ENCODE measurements around the gene PRR22.

PRR22 gene

DNA sequence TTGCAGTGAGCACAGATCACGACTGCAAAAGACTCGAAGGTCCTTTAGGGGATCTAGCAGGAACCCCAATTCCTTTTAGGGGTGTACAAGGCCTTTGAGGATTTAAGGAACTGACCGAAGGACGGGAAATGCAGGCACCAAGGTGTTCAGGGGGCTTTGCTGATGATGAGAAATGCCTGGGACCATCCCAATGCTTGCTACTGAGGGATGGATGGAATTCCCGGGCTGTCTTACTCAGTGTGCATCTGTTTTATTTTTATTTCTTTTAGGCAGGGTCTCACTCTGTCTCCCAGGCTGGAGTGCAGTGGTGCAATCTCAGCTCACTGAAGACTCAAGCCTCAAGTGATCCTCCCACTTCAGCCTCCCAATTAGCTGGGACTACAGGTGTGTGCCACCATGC is 11.3 kb downstream of the PRR22 start:
- no peak overlapping the region for H3K4me3 ChIP-seq
- DNase-seq (ENCODE audit: low spot score), result no peak
- TF ChIP-seq, protein P1, sequence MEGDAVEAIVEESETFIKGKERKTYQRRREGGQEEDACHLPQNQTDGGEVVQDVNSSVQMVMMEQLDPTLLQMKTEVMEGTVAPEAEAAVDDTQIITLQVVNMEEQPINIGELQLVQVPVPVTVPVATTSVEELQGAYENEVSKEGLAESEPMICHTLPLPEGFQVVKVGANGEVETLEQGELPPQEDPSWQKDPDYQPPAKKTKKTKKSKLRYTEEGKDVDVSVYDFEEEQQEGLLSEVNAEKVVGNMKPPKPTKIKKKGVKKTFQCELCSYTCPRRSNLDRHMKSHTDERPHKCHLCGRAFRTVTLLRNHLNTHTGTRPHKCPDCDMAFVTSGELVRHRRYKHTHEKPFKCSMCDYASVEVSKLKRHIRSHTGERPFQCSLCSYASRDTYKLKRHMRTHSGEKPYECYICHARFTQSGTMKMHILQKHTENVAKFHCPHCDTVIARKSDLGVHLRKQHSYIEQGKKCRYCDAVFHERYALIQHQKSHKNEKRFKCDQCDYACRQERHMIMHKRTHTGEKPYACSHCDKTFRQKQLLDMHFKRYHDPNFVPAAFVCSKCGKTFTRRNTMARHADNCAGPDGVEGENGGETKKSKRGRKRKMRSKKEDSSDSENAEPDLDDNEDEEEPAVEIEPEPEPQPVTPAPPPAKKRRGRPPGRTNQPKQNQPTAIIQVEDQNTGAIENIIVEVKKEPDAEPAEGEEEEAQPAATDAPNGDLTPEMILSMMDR (IDR thresholded peaks at IDR 0.05), result no peak
- no peak overlapping the region for H3K27ac ChIP-seq

DNA sequence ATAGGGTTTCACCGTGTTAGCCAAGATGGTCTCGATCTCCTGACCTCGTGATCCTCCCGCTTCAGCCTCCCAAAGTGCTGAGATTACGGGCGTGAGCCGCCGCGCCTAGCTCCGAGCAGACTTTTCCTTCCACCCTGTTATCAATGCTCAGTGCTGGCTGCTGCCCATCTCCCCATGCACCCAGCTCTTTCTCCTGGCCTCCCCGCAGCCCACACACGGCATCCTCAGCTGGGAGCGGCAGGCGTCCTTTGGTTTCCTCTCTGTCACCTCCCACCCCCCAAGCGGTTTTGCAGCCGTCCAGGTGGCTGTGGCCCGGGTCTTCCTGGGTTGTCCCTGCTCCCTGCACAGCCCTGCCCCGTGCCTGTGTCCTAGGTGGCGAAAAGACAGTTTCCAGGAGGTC is 12.1 kb downstream of the PRR22 start:
- DNase-seq (ENCODE audit: low spot score), result no peak
- TF ChIP-seq, protein P1 (IDR thresholded peaks at IDR 0.05), result no peak
- Histone ChIP-seq H3K4me3 (no peak overlapping the region), H3K27ac (no peak overlapping the region)

DNA sequence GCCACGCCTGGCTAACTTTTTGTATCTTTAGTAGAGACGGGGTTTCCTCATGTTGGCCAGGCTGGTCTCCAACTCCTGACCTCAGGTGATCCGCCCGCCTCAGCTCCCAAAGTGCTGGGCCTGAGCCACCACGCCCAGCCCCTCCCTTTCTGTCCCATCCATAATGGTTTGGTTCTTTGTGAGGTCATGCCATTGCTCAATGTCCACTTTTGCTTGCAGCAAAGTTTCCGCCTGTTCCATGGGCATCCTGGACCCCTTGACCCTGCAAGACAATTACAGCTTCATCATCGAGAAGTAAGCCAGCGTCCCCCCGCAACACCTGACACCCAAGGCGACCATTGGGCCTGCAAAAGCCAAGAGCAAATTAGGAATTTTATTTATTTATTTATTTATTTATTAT is 16.6 kb downstream of the PRR22 start:
- TF ChIP-seq, protein P1 (IDR thresholded peaks at IDR 0.05), result no peak
- no peak for DNase-seq (ENCODE audit: low spot score)
- Histone ChIP-seq H3K4me3 (no peak overlapping the region), H3K27ac (no peak overlapping the region)

DNA sequence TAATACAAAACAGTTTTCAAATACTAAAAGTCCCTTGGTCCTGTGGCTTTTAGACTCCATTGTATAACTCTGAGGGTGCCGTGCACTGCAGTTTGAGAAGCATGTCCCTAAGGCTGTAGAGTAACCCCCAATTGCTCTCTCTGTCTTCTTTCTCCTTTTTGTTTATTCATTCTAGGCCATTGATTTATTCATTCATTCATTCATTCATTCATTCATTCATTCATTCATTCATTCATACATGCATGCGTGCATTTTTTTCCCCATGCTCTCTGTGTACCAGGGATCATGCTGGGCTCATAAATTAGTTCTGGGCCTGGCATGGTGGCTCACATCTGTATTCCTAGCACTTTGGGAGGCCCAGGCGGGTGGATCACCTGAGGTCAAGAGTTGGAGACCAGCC is 19.3 kb downstream of the PRR22 start:
- TF ChIP-seq, protein P1 (IDR thresholded peaks at IDR 0.05), result no peak
- no peak overlapping the region for H3K4me3 ChIP-seq
- no peak for DNase-seq (ENCODE audit: low spot score)
- no peak overlapping the region for H3K27ac ChIP-seq

DNA sequence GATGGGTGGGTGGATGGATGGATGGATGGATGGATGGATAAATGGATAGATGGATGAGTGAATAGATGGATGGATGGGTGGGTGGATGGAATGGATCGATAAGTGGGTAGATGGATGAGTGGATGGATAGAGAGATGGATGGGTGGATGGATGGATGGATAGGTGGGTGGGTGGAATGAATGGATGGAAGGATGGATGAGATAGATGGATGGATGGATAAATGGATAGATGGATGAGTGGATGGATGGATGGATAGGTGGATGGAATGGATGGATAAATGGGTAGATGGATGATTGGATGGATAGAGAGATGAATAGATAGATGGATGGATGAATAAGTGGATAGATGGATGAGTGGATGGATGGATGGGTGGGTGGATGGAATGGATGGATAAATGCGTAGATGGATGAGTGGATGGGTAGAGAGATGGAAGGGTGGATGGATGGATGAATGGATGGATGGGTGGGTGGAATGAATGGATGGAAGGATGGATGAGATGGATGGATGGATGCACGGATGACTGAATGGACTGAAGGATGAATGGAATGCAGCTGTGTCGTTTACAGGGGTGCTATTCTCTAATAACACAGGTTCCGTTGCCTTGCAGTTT is 21.8 kb downstream of the PRR22 start:
- no peak overlapping the region for H3K27ac ChIP-seq
- no peak overlapping the region for H3K4me3 ChIP-seq
- TF ChIP-seq, protein P1 (IDR thresholded peaks at IDR 0.05), result no peak
- no peak for DNase-seq (ENCODE audit: low spot score)

DNA sequence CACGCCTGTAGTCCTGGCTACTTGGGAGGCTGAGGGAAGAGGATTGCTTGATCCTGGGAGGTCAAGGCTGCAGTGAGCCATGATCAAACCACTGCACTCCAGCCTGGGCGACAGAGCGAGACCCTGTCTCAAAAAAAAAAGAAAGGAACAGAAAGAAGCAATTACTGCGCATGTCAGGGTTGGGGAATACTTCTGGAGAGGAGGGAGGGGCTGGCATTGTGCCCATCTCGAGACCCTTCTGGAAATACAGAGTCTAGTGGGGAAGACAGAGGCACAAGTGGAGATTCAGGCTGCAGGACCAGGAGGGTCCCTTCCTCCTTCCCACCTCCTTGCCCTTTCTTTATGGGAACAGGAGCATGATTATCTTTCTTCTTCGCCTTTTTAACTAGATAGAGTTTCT is 30.8 kb downstream of the PRR22 start:
- Histone ChIP-seq H3K4me3 (no peak overlapping the region), H3K27ac (no peak overlapping the region)
- no peak for DNase-seq (ENCODE audit: low spot score)
- TF ChIP-seq, protein P1 (IDR thresholded peaks at IDR 0.05), result no peak

DNA sequence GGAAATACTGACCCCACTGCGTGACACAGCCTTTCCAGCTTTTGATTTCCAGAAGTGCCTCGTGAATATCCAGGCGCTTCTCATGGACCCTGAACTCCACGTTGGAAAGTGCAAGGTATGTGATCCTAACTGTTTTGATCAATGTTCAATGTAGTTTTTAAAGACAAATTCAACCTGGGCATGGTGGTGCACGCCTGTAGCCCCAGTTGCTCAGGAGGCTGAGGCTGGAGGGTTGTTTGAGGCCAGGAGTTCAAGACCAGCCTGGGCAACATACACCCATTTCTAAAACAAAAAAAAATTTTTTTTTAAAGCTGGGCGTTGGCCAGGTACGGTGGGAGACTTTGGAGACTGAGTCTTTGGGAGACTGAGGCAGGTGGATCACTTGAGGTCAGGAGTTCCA is 32.8 kb downstream of the PRR22 start:
- TF ChIP-seq, protein P1 (IDR thresholded peaks at IDR 0.05), result no peak
- no peak overlapping the region for H3K4me3 ChIP-seq
- H3K27ac ChIP-seq, result no peak overlapping the region
- DNase-seq (ENCODE audit: low spot score), result no peak
